B cell (primary cell): ENCODE data around the gene ULK4. TPM values are rescaled to one million over a fixed set of nuclear protein-coding genes. Genes with fewer than 3 reads are reported as not detected.

Source experiments
- ATAC-seq: fragments of 200-7000 bp; cut with Tn5 transposase; one replicate; pipeline ENCODE4 v1.10.0; 2021; ENCODE audit warnings: low read depth, mild to moderate bottlenecking, moderate number of reproducible peaks, moderate library complexity
- CTCF ChIA-PET: fragments of 350-600 bp; sonication (Branson Sonifier 250); formaldehyde crosslinking; loops from one replicate; lab custom pipeline; 2021; ENCODE audit warnings: antibody characterized with exemption, inconsistent platforms; lab: Charles Lee
- POLR2A ChIA-PET: fragments of 350-600 bp; sonication (Branson Sonifier 250); formaldehyde crosslinking; loops from one replicate; lab custom pipeline; 2021; ENCODE audit warnings: antibody characterized with exemption; lab: Charles Lee
- DNase-seq: peaks from one replicate; pipeline ENCODE4 v3.0.0; 2013
- H2AFZ ChIP-seq: 2 replicates; pipeline ENCODE4 v1.6.1; 2012; ENCODE audit warnings: mild to moderate bottlenecking, low read depth, low read length; ENCODE audit not compliant: insufficient read depth, poor library complexity, severe bottlenecking
- H3K27ac ChIP-seq, 2 donors: 1 replicate in 1 of 2; 2 replicates in 1 of 2; pipeline ENCODE4 v1.5.1; 2012 to 2013; ENCODE audit warnings: low read length in 2 of 2, mild to moderate bottlenecking in 2 of 2, moderate library complexity in 1 of 2
- H3K27me3 ChIP-seq, 4 experiments: fragments of 200-600 bp in 1 of 4; sonication (generic) in 1 of 4; replicated peaks in 1 of 4; 1 replicate in 2 of 4; 2 replicates in 2 of 4; pipeline versions ENCODE4 v1.6.1 to v1.7.0; 2013 to 2016; ENCODE audit warnings: low read length in 3 of 4, mild to moderate bottlenecking in 2 of 4, mixed read lengths in 1 of 4, moderate library complexity in 1 of 4; ENCODE audit not compliant: insufficient read depth in 4 of 4, control insufficient read depth in 3 of 4; ENCODE audit errors: control extremely low read depth in 1 of 4
- H3K36me3 ChIP-seq, 2 experiments: replicated peaks in 1 of 2; 1 replicate in 1 of 2; 2 replicates in 1 of 2; pipeline versions ENCODE4 v1.6.1 to v1.7.1; 2013; ENCODE audit warnings: low read length in 1 of 2; ENCODE audit not compliant: insufficient read depth in 2 of 2, control insufficient read depth in 1 of 2; ENCODE audit errors: control extremely low read depth in 1 of 2, extremely low read depth in 1 of 2
- H3K4me1 ChIP-seq, 2 donors: fragments of 200-600 bp in 1 of 2; sonication (generic) in 1 of 2; 1 replicate in 1 of 2; 2 replicates in 1 of 2; pipeline versions ENCODE4 v1.5.1 to v1.6.1; 2013 to 2017; ENCODE audit warnings: low read length in 2 of 2; ENCODE audit not compliant: control insufficient read depth in 2 of 2, insufficient read depth in 2 of 2
- H3K4me2 ChIP-seq: replicated peaks from 2 replicates; pipeline ENCODE3; 2012; ENCODE audit warnings: mild to moderate bottlenecking, low read depth, low read length; ENCODE audit not compliant: poor library complexity, severe bottlenecking
- H3K4me3 ChIP-seq, 5 experiments: fragments of 200-600 bp in 1 of 5; sonication (generic) in 1 of 5; 1 replicate in 3 of 5; 2 replicates in 2 of 5; pipeline versions ENCODE4 v1.5.1 to v1.7.0; 2011 to 2016; ENCODE audit warnings: low read length in 4 of 5, mild to moderate bottlenecking in 4 of 5, low read depth in 2 of 5, control low read depth in 1 of 5, moderate library complexity in 1 of 5; ENCODE audit not compliant: insufficient read depth in 1 of 5; ENCODE audit errors: control extremely low read depth in 1 of 5, extremely low read depth in 1 of 5
- H3K79me2 ChIP-seq: fragments of 200-600 bp; sonication (generic); one replicate; pipeline ENCODE4 v1.6.0; 2016; ENCODE audit warnings: low read length; ENCODE audit not compliant: control insufficient read depth, insufficient read depth
- H3K9ac ChIP-seq: fragments of 200-600 bp; sonication (generic); 2 replicates; pipeline ENCODE4 v1.6.1; 2017; ENCODE audit warnings: mild to moderate bottlenecking, low read length, moderate library complexity
- H3K9me3 ChIP-seq, 3 donors: one replicate each; pipeline versions ENCODE4 v1.6.1 to v1.7.1; 2013; ENCODE audit warnings: low read length in 2 of 3; ENCODE audit not compliant: control insufficient read depth in 2 of 3, insufficient read depth in 1 of 3; ENCODE audit errors: control extremely low read depth in 1 of 3
- H4K20me1 ChIP-seq: 2 replicates; pipeline ENCODE4 v1.6.0; 2012; ENCODE audit warnings: mild to moderate bottlenecking, low read length; ENCODE audit not compliant: insufficient read depth, control insufficient read depth, poor library complexity, severe bottlenecking
- H3K27ac Mint-ChIP-seq: one replicate; pipeline ENCODE4 v1.8.0; 2021; ENCODE audit warnings: mixed read lengths
- H3K27me3 Mint-ChIP-seq: one replicate; pipeline ENCODE4 v1.8.0; 2021; ENCODE audit warnings: mixed read lengths
- H3K4me1 Mint-ChIP-seq: one replicate; pipeline ENCODE4 v1.8.0; 2021; ENCODE audit warnings: mixed read lengths
- H3K4me3 Mint-ChIP-seq: one replicate; pipeline ENCODE4 v1.8.0; 2021; ENCODE audit warnings: mixed read lengths
- H3K9me3 Mint-ChIP-seq: one replicate; pipeline ENCODE4 v1.8.0; 2022; ENCODE audit warnings: mixed read lengths; ENCODE audit not compliant: insufficient read depth
- EZH2 ChIP-seq: IDR thresholded peaks from 2 replicates; pipeline ENCODE4 v1.6.1; 2012; ENCODE audit warnings: borderline replicate concordance, low read depth, mild to moderate bottlenecking, moderate library complexity, low read length; ENCODE audit not compliant: insufficient read depth, poor library complexity, severe bottlenecking
- WGBS: methylation state at CpG from one replicate; pipeline ENCODE4 v1.1.5; 2013; ENCODE audit warnings: missing lambda C conversion rate; ENCODE audit not compliant: insufficient coverage; 5-methylcytosine and 5-hydroxymethylcytosine counted together
- intact Hi-C: fragments of 100-400 bp; cut with micrococcal nuclease; formaldehyde crosslinking; loops from one replicate; pipeline ENCODE4 v1.10.0; 2022
- polyA plus RNA-seq: library from polyadenylated mRNA; depleted of rRNA; stranded (reverse); fragments of >200 nt; gene quantifications from 2 replicates; pipeline ENCODE4 v1.2.3, GENCODE V29; 2012
- total RNA-seq, 2 donors: library from RNA; stranded (reverse); fragments of 120-200 nt in 1 of 2; gene quantifications; 1 replicate in 1 of 2; 2 replicates in 1 of 2; pipeline versions ENCODE4 v1.2.3 to v1.2.4, GENCODE V29; 2013 to 2022
- TF ChIP-seq, protein P1 (sequence below): fragments of 200-600 bp; IDR thresholded peaks from one replicate; pipeline ENCODE4 v1.8.0; 2022; ENCODE audit warnings: antibody characterized with exemption, mild to moderate bottlenecking

ULK4 gene
- total and polyA plus RNA-seq, 2 donors (not counting 1 experiment from before 2014, with no cell fraction given): 5.2 to 33.7 TPM

DNA sequence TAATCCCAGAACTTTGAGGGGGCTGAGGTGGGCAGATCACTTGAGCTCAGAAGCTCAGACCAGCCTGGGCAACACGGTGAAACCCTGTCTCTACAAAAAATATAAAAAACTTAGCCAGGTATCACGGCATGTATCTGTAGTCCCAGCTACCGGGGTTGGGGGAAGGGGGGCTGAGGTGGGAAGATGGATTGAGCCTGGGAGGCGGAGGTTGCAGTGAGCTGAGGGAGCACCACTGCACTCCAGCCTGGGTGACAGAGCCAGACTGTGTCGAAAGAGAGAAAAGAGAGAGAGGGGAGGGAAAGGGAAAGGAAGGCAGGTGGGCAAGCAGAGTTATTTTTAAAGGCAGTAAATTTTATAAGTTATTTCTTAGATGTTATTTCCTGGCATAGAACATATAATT is 368.1 kb downstream of the ULK4 start:
- H3K9ac ChIP-seq: no peak overlapping the region
- no peak overlapping the region for H3K4me2 ChIP-seq
- Mint-ChIP-seq H3K27ac (no peak overlapping the region), H3K4me3 (no peak overlapping the region), H3K27me3 (no peaks in the 10 kb centered on the region), H3K4me1 (peaks cover 11% of the 10 kb centered on the region), H3K9me3 (no peaks in the 10 kb centered on the region)
- H4K20me1 ChIP-seq: no peaks in the 10 kb centered on the region
- no peaks in the 10 kb centered on the region for H3K27me3 ChIP-seq
- no peak overlapping the region for H3K4me3 ChIP-seq
- H3K79me2 ChIP-seq: no peaks in the 10 kb centered on the region
- H3K4me1 ChIP-seq: peaks cover 0 to 7% of the 10 kb centered on the region in 2 donors
- H2AFZ ChIP-seq: no peak overlapping the region
- no peaks in the 10 kb centered on the region for H3K9me3 ChIP-seq
- WGBS: 100% methylated on average over 2 of the region's 5 CpGs
- POLR2A ChIA-PET: no interaction called here
- DNase-seq: no peak
- no peaks in the 10 kb centered on the region for H3K36me3 ChIP-seq
- intact Hi-C loops: no loop called here
- TF ChIP-seq, protein P1, sequence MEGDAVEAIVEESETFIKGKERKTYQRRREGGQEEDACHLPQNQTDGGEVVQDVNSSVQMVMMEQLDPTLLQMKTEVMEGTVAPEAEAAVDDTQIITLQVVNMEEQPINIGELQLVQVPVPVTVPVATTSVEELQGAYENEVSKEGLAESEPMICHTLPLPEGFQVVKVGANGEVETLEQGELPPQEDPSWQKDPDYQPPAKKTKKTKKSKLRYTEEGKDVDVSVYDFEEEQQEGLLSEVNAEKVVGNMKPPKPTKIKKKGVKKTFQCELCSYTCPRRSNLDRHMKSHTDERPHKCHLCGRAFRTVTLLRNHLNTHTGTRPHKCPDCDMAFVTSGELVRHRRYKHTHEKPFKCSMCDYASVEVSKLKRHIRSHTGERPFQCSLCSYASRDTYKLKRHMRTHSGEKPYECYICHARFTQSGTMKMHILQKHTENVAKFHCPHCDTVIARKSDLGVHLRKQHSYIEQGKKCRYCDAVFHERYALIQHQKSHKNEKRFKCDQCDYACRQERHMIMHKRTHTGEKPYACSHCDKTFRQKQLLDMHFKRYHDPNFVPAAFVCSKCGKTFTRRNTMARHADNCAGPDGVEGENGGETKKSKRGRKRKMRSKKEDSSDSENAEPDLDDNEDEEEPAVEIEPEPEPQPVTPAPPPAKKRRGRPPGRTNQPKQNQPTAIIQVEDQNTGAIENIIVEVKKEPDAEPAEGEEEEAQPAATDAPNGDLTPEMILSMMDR: no peak
- TF ChIP-seq EZH2: no peak
- CTCF ChIA-PET: no interaction called here
- no peak for ATAC-seq
- no peak overlapping the region for H3K27ac ChIP-seq

DNA sequence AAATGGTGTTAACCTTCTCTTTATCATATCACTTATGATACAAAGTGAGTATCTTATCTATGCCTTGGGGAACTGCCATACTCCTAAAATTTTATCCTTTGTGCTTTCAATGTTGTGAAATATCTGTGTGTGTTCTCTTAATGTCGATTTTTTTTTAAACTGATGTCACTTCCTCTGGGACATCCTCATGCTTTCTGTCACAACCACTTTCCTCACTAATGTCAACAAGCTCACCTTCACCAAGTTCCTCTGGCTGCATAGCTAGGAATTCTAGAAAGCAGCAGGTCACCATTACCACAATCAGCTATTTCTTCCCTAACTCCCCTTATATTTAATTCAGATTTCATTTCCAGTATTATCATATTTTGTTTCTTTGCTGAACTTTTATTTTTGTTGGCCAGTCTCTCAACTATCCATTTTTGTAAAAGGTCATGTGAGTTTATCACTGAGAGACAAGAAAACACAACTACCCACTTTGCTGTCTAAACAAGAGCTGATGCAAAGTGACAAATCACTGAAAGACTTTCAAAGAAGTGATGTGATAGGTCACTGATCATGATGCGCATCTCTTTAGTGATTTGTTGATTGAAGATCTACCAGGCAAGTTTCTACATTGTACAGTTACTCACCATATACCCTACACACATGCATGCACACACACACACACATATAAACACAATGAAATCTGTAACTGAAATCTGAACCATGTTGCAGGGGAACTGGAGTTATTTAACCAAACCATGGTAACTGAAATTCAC is 369.0 kb downstream of the ULK4 start:
- CTCF ChIA-PET: no interaction called here
- Histone ChIP-seq H4K20me1 (no peaks in the 10 kb centered on the region), H3K36me3 (no peaks in the 10 kb centered on the region), H3K9me3 (no peaks in the 10 kb centered on the region), H3K4me3 (no peak overlapping the region), H3K9ac (no peak overlapping the region), H3K79me2 (no peaks in the 10 kb centered on the region), H3K4me1 (peaks cover 0 to 5% of the 10 kb centered on the region in 2 donors), H3K27me3 (no peaks in the 10 kb centered on the region), H3K27ac (no peak overlapping the region), H3K4me2 (no peak overlapping the region), H2AFZ (no peak overlapping the region)
- no peak overlapping the region for H3K27ac Mint-ChIP-seq
- H3K9me3 Mint-ChIP-seq: no peaks in the 10 kb centered on the region
- no peak for TF ChIP-seq EZH2
- TF ChIP-seq, protein P1: no peak
- intact Hi-C loops: no loop called here
- POLR2A ChIA-PET: no interaction called here
- no peaks in the 10 kb centered on the region for H3K27me3 Mint-ChIP-seq
- ATAC-seq: no peak
- no peak overlapping the region for H3K4me3 Mint-ChIP-seq
- DNase-seq: no peak
- H3K4me1 Mint-ChIP-seq: peaks cover 10% of the 10 kb centered on the region
- no CpG with 5 or more reads among the region's 2 CpGs for WGBS
